ENCODE data around the gene RPL13.

RPL13 gene

GRCh38 chr16:89604764-89605163 lies 44.3 kb downstream of the RPL13 start:
- TF ChIP-seq CTCF (conservative IDR thresholded peaks at IDR 0.05; ENCODE audit: low read depth) = no peak
- ChIA-PET CTCF (interaction anchor here (1.0 kb wide), 1 partner anchor 11 kb away, joined by 5 read pairs; no protein-coding TSS in a partner anchor), POLR2A (ENCODE audit: low non-redundant PET) (no interaction called here)
- no peak for DNase-seq (ENCODE audit: low spot score)
- no peak overlapping the region for H3K27ac ChIP-seq

GRCh38 chr16:89605186-89605970 lies 44.9 kb downstream of the RPL13 start:
- CTCF ChIA-PET = interaction anchor here (1.0 kb wide), 1 partner anchor 10 kb away, joined by 5 read pairs; no protein-coding TSS in a partner anchor
- DNase-seq (ENCODE audit: low spot score) = no peak
- no peak overlapping the region for H3K27ac ChIP-seq
- POLR2A ChIA-PET (ENCODE audit: low non-redundant PET) = no interaction called here
- no peak for TF ChIP-seq CTCF (conservative IDR thresholded peaks at IDR 0.05; ENCODE audit: low read depth)

- H3K27ac ChIP-seq = no peak overlapping the region
- TF ChIP-seq CTCF (conservative IDR thresholded peaks at IDR 0.05; ENCODE audit: low read depth) = no peak
- POLR2A ChIA-PET (ENCODE audit: low non-redundant PET) = no interaction called here
- DNase-seq (ENCODE audit: low spot score) = no peak
- CTCF ChIA-PET = no interaction called here
Observed at GRCh38 chr16:89606006-89606405, 45.5 kb downstream of the RPL13 start.

- no peak for DNase-seq (ENCODE audit: low spot score)
- CTCF ChIA-PET = interaction anchor here (0.7 kb wide), 1 partner anchor 294 kb away, joined by 3 read pairs; no protein-coding TSS in a partner anchor
- POLR2A ChIA-PET (ENCODE audit: low non-redundant PET) = no interaction called here
- TF ChIP-seq CTCF (conservative IDR thresholded peaks at IDR 0.05; ENCODE audit: low read depth) = no peak
- no peak overlapping the region for H3K27ac ChIP-seq
Observed at GRCh38 chr16:89607453-89607852, 47.0 kb downstream of the RPL13 start.

- H3K27ac ChIP-seq = no peak overlapping the region
- ChIA-PET CTCF (interaction anchor here (0.6 to 1.0 kb wide), 3 partner anchors 44 to 675 kb away, joined by 3 read pairs; no protein-coding TSS in a partner anchor), POLR2A (ENCODE audit: low non-redundant PET) (no interaction called here)
- no peak for TF ChIP-seq CTCF (conservative IDR thresholded peaks at IDR 0.05; ENCODE audit: low read depth)
- no peak for DNase-seq (ENCODE audit: low spot score)
Observed at GRCh38 chr16:89607937-89608740, 47.7 kb downstream of the RPL13 start.

GRCh38 chr16:89610108-89610453 lies 49.6 kb downstream of the RPL13 start:
- H3K27ac ChIP-seq = no peak overlapping the region
- no peak for DNase-seq (ENCODE audit: low spot score)
- no peak for TF ChIP-seq CTCF (conservative IDR thresholded peaks at IDR 0.05; ENCODE audit: low read depth)
- ChIA-PET CTCF (interaction anchor here (0.6 kb wide), 1 partner anchor 20 kb away, joined by 8 read pairs; no protein-coding TSS in a partner anchor), POLR2A (ENCODE audit: low non-redundant PET) (no interaction called here)
